K562 (cell line): ENCODE results near the gene HIVEP3. TPM values are rescaled to one million over a fixed set of nuclear protein-coding genes. Genes with fewer than 3 reads are reported as not detected.

Experiments
- ATAC-seq: fragments of 200-7000 bp; cut with Tn5 transposase; 3 replicates; pipeline ENCODE4 v1.9.1; 2020; ENCODE audit warnings: moderate library complexity
- BruUV-seq: library from RNA; stranded (reverse); fragments of 400-500 nt; replicated peaks from 2 replicates; lab custom pipeline; 2021; lab: Mats Ljungman, UMichigan
- CTCF ChIA-PET: fragments of 300-600 bp; formaldehyde crosslinking; extraction: SDS; loops from one replicate; lab custom pipeline; 2021; ENCODE audit warnings: low intra/inter-chr PET ratio; lab: Yijun Ruan, JAX
- POLR2A ChIA-PET: fragments of 300-600, 350-650 bp; sonication (Branson Sonifier 250); formaldehyde crosslinking; extraction: SDS; loops from one replicate; lab custom pipeline; 2021; ENCODE audit warnings: antibody characterized with exemption, inconsistent platforms; lab: Yijun Ruan, JAX
- DNase-seq, 4 experiments: peaks; one replicate each; pipeline versions ENCODE4 v3.0.0 to v3.0.0-alpha.2; 2011 to 2018; ENCODE audit warnings: low spot score in 3 of 4, mixed read lengths in 3 of 4; ENCODE audit errors: extremely low read depth in 1 of 4
- FAIRE-seq: peaks from 2 replicates; lab custom pipeline; 2011; peaks lifted over from hg19 to GRCh38; lab: Jason Lieb, UNC
- H2AFZ ChIP-seq: 2 replicates; pipeline ENCODE4 v1.6.0; 2011; ENCODE audit warnings: low read depth, low read length, control low read depth, inconsistent platforms
- H3K27ac ChIP-seq: fragments of 200-600 bp; 3 replicates; pipeline ENCODE4 v1.8.0; 2011; ENCODE audit warnings: low read depth, mild to moderate bottlenecking, control low read depth, inconsistent platforms, low read length, moderate library complexity, mixed read lengths; ENCODE audit errors: extremely low read depth
- H3K27me3 ChIP-seq, 2 experiments: fragments of 300-600 bp in 1 of 2; 2 replicates in 1 of 2; 3 replicates in 1 of 2; pipeline versions ENCODE4 v1.6.0 to v1.8.0; 2011; ENCODE audit warnings: inconsistent platforms in 2 of 2, low read length in 2 of 2, mild to moderate bottlenecking in 1 of 2, mixed read lengths in 1 of 2, moderate library complexity in 1 of 2; ENCODE audit not compliant: control insufficient read depth in 2 of 2, insufficient read depth in 2 of 2
- H3K36me3 ChIP-seq: fragments of 300-600 bp; 3 replicates; pipeline ENCODE4 v1.8.0; 2011; ENCODE audit warnings: mild to moderate bottlenecking, low read length, inconsistent platforms; ENCODE audit not compliant: control insufficient read depth, insufficient read depth
- H3K4me1 ChIP-seq, 2 experiments: fragments of 200-600 bp in 1 of 2; replicated peaks in 1 of 2; 2 replicates in 1 of 2; 3 replicates in 1 of 2; pipeline versions ENCODE4 v1.5.1 to v1.8.0; 2011; ENCODE audit warnings: inconsistent platforms in 2 of 2, low read length in 2 of 2, mild to moderate bottlenecking in 1 of 2, mixed read lengths in 1 of 2, moderate library complexity in 1 of 2; ENCODE audit not compliant: control insufficient read depth in 2 of 2, insufficient read depth in 2 of 2
- H3K4me2 ChIP-seq: 2 replicates; pipeline ENCODE4 v1.6.1; 2011; ENCODE audit warnings: low read length, control low read depth, inconsistent platforms, mixed read lengths; ENCODE audit not compliant: insufficient read depth
- H3K4me3 ChIP-seq: fragments of 200-600 bp; sonication (generic), shearing (Covaris generic); 2 replicates; pipeline ENCODE4 v1.5.1; 2016; ENCODE audit warnings: control low read depth, inconsistent platforms
- H3K79me2 ChIP-seq: fragments of 200-600 bp; 3 replicates; pipeline ENCODE4 v1.8.0; 2011; ENCODE audit warnings: low read length, inconsistent platforms; ENCODE audit not compliant: control insufficient read depth, insufficient read depth
- H3K9ac ChIP-seq, 2 experiments: 2 replicates each; pipeline versions ENCODE4 v1.6.0 to v1.6.1; 2011; ENCODE audit warnings: low read depth in 2 of 2, low read length in 2 of 2, control low read depth in 1 of 2, inconsistent platforms in 1 of 2, mild to moderate bottlenecking in 1 of 2, mixed read lengths in 1 of 2; ENCODE audit not compliant: insufficient read depth in 1 of 2
- H3K9me1 ChIP-seq: one replicate; pipeline ENCODE4 v1.6.0; 2011; ENCODE audit warnings: inconsistent platforms, mild to moderate bottlenecking, low read length, moderate library complexity; ENCODE audit not compliant: control insufficient read depth, insufficient read depth
- H3K9me3 ChIP-seq: replicated peaks from 2 replicates; pipeline ENCODE4 v1.5.1; 2011; ENCODE audit warnings: low read depth, low read length, inconsistent platforms; ENCODE audit not compliant: control insufficient read depth, insufficient read depth
- H4K20me1 ChIP-seq: replicated peaks from 2 replicates; pipeline ENCODE4 v1.6.1; 2011; ENCODE audit warnings: low read length, inconsistent platforms, mixed read lengths; ENCODE audit not compliant: control insufficient read depth, insufficient read depth
- ARID1B ChIP-seq: fragments of 450-650 bp; IDR thresholded peaks from 2 replicates; pipeline ENCODE4 v1.6.1; 2016; ENCODE audit warnings: antibody characterized with exemption, mild to moderate bottlenecking, inconsistent platforms
- CBFA2T2 ChIP-seq: fragments of 450-650 bp; conservative IDR thresholded peaks from 2 replicates; pipeline ENCODE4 v1.6.1; 2017; ENCODE audit warnings: mild to moderate bottlenecking
- CBFA2T3 ChIP-seq: fragments of 450-650 bp; IDR thresholded peaks from 2 replicates; pipeline ENCODE4 v1.6.1; 2017
- DEAF1 ChIP-seq: fragments of 450-650 bp; formaldehyde crosslinking; IDR thresholded peaks from 2 replicates; pipeline ENCODE4 v1.4.0; 2020; ENCODE audit warnings: mild to moderate bottlenecking, moderate library complexity
- ESRRA ChIP-seq: fragments of 450-650 bp; IDR thresholded peaks from 2 replicates; pipeline ENCODE4 v1.6.1; 2014; ENCODE audit warnings: low read depth, mild to moderate bottlenecking, moderate library complexity, borderline replicate concordance
- L3MBTL2 ChIP-seq: fragments of 450-650 bp; IDR thresholded peaks from 2 replicates; pipeline ENCODE4 v1.6.1; 2016; ENCODE audit warnings: mild to moderate bottlenecking, moderate library complexity
- MAFF ChIP-seq: IDR thresholded peaks from 2 replicates; pipeline ENCODE4 v1.6.1; 2012; ENCODE audit warnings: low read length, improper control_type of control experiment
- MTA1 ChIP-seq: fragments of 450-650 bp; IDR thresholded peaks from 2 replicates; pipeline ENCODE4 v1.6.1; 2017; ENCODE audit warnings: borderline replicate concordance
- PKNOX1 ChIP-seq: fragments of 450-650 bp; IDR thresholded peaks from 2 replicates; pipeline ENCODE4 v1.6.1; 2016
- TCF3 ChIP-seq: sonication (generic); formaldehyde crosslinking; IDR thresholded peaks from 2 replicates; pipeline ENCODE4 v1.4.0; 2020; ENCODE audit warnings: mild to moderate bottlenecking, missing genetic modification reagents
- ZBTB9 ChIP-seq: fragments of 450-650 bp; formaldehyde crosslinking; IDR thresholded peaks from 2 replicates; pipeline ENCODE4 v1.4.0; 2020; ENCODE audit warnings: mild to moderate bottlenecking, moderate library complexity
- ZNF24 ChIP-seq: fragments of 450-650 bp; IDR thresholded peaks from 2 replicates; pipeline ENCODE4 v1.6.1; 2016
- ZNF311 ChIP-seq: fragments of 250-450 bp; sonication (Bioruptor Pico); IDR thresholded peaks from 2 replicates; pipeline ENCODE4 v1.4.0; 2020; ENCODE audit warnings: mild to moderate bottlenecking, moderate library complexity
- WGBS: fragments of 100-300 bp; shearing (Covaris generic); methylation state at CpG from one replicate; pipeline ENCODE4 v1.1.6; 2016; ENCODE audit warnings: low coverage, mixed read lengths; ENCODE audit not compliant: insufficient coverage; ENCODE audit errors: missing lambda C conversion rate; 5-methylcytosine and 5-hydroxymethylcytosine counted together
- in situ Hi-C: fragments of 300-500 bp; cut with MboI; formaldehyde crosslinking; loops from 4 replicates; pipeline ENCODE4 v1.15.0; 2018; ENCODE audit warnings: inconsistent platforms, mixed read lengths
- intact Hi-C: fragments of 100-400 bp; cut with micrococcal nuclease; formaldehyde crosslinking; loops from 2 replicates; pipeline ENCODE4 v1.14.2; 2022
- polyA plus RNA-seq, 8 experiments: library from polyadenylated mRNA; depleted of rRNA in 4 of 8; stranded (reverse) in 5 of 8; unstranded in 3 of 8; fragments of >200 nt; fragmentation: Nextera tagmentation in 2 of 8; fragmentation: Illumina TruSeq in 1 of 8; extraction: Ambion mirVana in 2 of 8; extraction: Trizol in 1 of 8; gene quantifications; 2 replicates each; pipeline versions ENCODE4 v1.2.1 to v1.2.3, GENCODE V29; 2011 to 2014; ENCODE audit warnings: inconsistent platforms in 1 of 8, missing spikeins in 1 of 8
- total RNA-seq, 7 experiments: library from RNA; depleted of rRNA in 6 of 7; stranded (reverse); fragments of >200 nt in 6 of 7; fragmentation: Illumina TruSeq in 2 of 7; extraction: Trizol in 2 of 7; gene quantifications; 2 replicates each; pipeline versions ENCODE4 v1.2.1 to v1.2.3, GENCODE V29; 2011 to 2021; ENCODE audit warnings: low replicate concordance in 1 of 7

Gene HIVEP3
- total and polyA plus RNA-seq, 9 of the 15 experiments (the other 6 are each of a cell fraction or from before 2014, with no cell fraction given) = 0.09 to 0.58 (median 0.34) TPM; not detected in 1

- no peak for TF ChIP-seq DEAF1 (CRISPR knock-in tag)
These were observed 83.2 kb downstream of the HIVEP3 start (continued) for GRCh38 chr1:41835485-41835884.

- Histone ChIP-seq H3K9me3 (no peaks in the 10 kb centered on the region), H2AFZ (no peak overlapping the region)
- in situ Hi-C loops = no loop called here
- peak; percentile 36; the same call in 1 of the 2 replicates for TF ChIP-seq TCF3 (CRISPR knock-in tag)
- TF ChIP-seq ZNF311 (CRISPR knock-in tag) = no peak
- TF ChIP-seq MTA1 = no peak
- TF ChIP-seq ESRRA = peak; percentile 20; the same call in 1 of the 2 replicates
- TF ChIP-seq MAFF = no peak
- TF ChIP-seq ZBTB9 (CRISPR knock-in tag) = peak; percentile 61; the same call in 1 of the 2 replicates
- TF ChIP-seq CBFA2T3 = peak; percentile 37; the same call in 1 of the 2 replicates
- peak; percentile 17; the same call in 1 of the 2 replicates for TF ChIP-seq CBFA2T2
- TF ChIP-seq L3MBTL2 = peak; percentile 21; the same call in 1 of the 2 replicates
- TF ChIP-seq ZNF24 = no peak
- TF ChIP-seq ARID1B = peak; percentile 23; the same call in 1 of the 2 replicates
- peak; percentile 53; the same call in 1 of the 2 replicates for TF ChIP-seq PKNOX1
- TF ChIP-seq, all 486 proteins: peak for 8
- Histone ChIP-seq H3K27ac (no peak overlapping the region), H3K4me3 (no peak overlapping the region), H3K9ac (no peak overlapping the region), H3K9me1 (no peaks in the 10 kb centered on the region), H3K4me2 (no peak overlapping the region), H3K4me1 (no peaks in the 10 kb centered on the region; a peak in 1 of 5 replicates), H3K27me3 (peaks cover 5 to 16% of the 10 kb centered on the region in 2 experiments; a peak in 3 of 5 replicates), H4K20me1 (0 out of 2 replicates have a peak, but pooled peaks cover 2% of the 10 kb centered on the region), H3K36me3 (no peaks in the 10 kb centered on the region), H3K79me2 (no peaks in the 10 kb centered on the region)
- intact Hi-C loops = no loop called here
- BruUV-seq = no TSS peak
- WGBS = 2% methylated on average over 5 of the region's 5 CpGs
- ATAC-seq (no peak), DNase-seq (peak in 1 of 4 experiments; percentile 19), FAIRE-seq (no peak)
- CTCF ChIA-PET = interaction anchor here (0.6 kb wide), 1 partner anchor 99 kb away, joined by 6 read pairs; no protein-coding TSS in a partner anchor
- POLR2A ChIA-PET = interaction anchor here (1.0 kb wide), 1 partner anchor 9 kb away, joined by 6 read pairs; no protein-coding TSS in a partner anchor
These were observed 85.2 kb downstream of the HIVEP3 start for GRCh38 chr1:41833519-41834000.
